GM19468 (cell line): ENCODE data around the gene RANBP1.

Source experiments
- ATAC-seq: cut with Tn5 transposase; IDR thresholded peaks from one replicate; pipeline ENCODE4 v1.9.1; 2021; ENCODE audit warnings: mild to moderate bottlenecking, moderate library complexity, moderate number of reproducible peaks; ENCODE audit not compliant: unreplicated experiment; ENCODE audit errors: extremely low read depth

RANBP1 gene

GRCh38 chr22:20118300-20119020, 2.6 kb downstream of the RANBP1 start:
- ATAC-seq, result no peak

GRCh38 chr22:20121856-20122415, 6.0 kb downstream of the RANBP1 start:
- ATAC-seq, result no peak

GRCh38 chr22:20123366-20124082, 7.6 kb downstream of the RANBP1 start:
- no peak for ATAC-seq

- no peak for ATAC-seq
Observed at GRCh38 chr22:20124083-20124787, 8.3 kb downstream of the RANBP1 start.

GRCh38 chr22:20125201-20126174, 9.6 kb downstream of the RANBP1 start:
- ATAC-seq, result no peak

- no peak for ATAC-seq
Observed at GRCh38 chr22:20126284-20127029, 10.6 kb downstream of the RANBP1 start.

GRCh38 chr22:20127318-20127868, 11.5 kb downstream of the RANBP1 start:
- no peak for ATAC-seq

- ATAC-seq, result no peak
Observed at GRCh38 chr22:20127869-20128618, 12.1 kb downstream of the RANBP1 start.

- no peak for ATAC-seq
Observed at GRCh38 chr22:20128619-20128901, 12.7 kb downstream of the RANBP1 start.

GRCh38 chr22:20128902-20129746, 13.2 kb downstream of the RANBP1 start:
- ATAC-seq, result no peak

GRCh38 chr22:20129747-20130014, 13.8 kb downstream of the RANBP1 start:
- no peak for ATAC-seq

- ATAC-seq, result no peak
Observed at GRCh38 chr22:20130319-20130718, 14.4 kb downstream of the RANBP1 start.

GRCh38 chr22:20130731-20131596, 15.1 kb downstream of the RANBP1 start:
- ATAC-seq, result no peak

GRCh38 chr22:20131597-20131858, 15.6 kb downstream of the RANBP1 start, which contains the start of gene ZDHHC8:
ZDHHC8 (plus strand) TSS chr22:20131804; CDS start chr22:20131948, 144 bp downstream.
- no peak for ATAC-seq

GRCh38 chr22:20131859-20132685, 16.2 kb downstream of the RANBP1 start:
- no peak for ATAC-seq

- no peak for ATAC-seq
Observed at GRCh38 chr22:20132686-20133246, 16.9 kb downstream of the RANBP1 start.
